Right lobe of liver (tissue), 4 donors: Measurements from ENCODE around the gene KCNK3.

Experiments
- CTCF ChIP-seq, 4 donors: fragments of 200-600 bp in 3 of 4; fragments of 450-650 bp in 1 of 4; IDR thresholded peaks; one replicate each; pipeline versions ENCODE4 v1.5.1 to v1.8.0; 2016 to 2022; ENCODE audit warnings: antibody characterized with exemption in 4 of 4, mild to moderate bottlenecking in 2 of 4
- POLR2A ChIP-seq: fragments of 450-650 bp; IDR thresholded peaks from one replicate; pipeline ENCODE4 v1.6.1; 2017; ENCODE audit warnings: antibody characterized with exemption, mild to moderate bottlenecking
- donor health status: DM: no; HTN: no; CAD: no.
- donor health status: DM: no; HTN: no; CAD: no.
- donor health status: DM: no; HTN: yes; CAD: no.

- TF ChIP-seq POLR2A (no peak), CTCF (IDR thresholded peaks at IDR 0.05) (no peak)
Observed at GRCh38 chr2:26778098-26778497, 85.6 kb downstream of the KCNK3 start.
